GM12878 (cell line): ENCODE data around the gene ANP32E. TPM values are rescaled to one million over a fixed set of nuclear protein-coding genes. Genes with fewer than 3 reads are reported as not detected.

Source experiments
- ASH2L ChIP-seq: fragments of 300-600, 200-600 bp; sonication (generic); IDR thresholded peaks from 2 replicates; pipeline ENCODE4 v1.6.1; 2017; ENCODE audit warnings: low read depth, mild to moderate bottlenecking, borderline replicate concordance
- BRCA1 ChIP-seq: IDR thresholded peaks from 2 replicates; pipeline ENCODE4 v1.6.1; 2011; ENCODE audit warnings: low read depth, low read length, improper control_type of control experiment
- CREM ChIP-seq: IDR thresholded peaks from 2 replicates; pipeline ENCODE4 v1.6.1; 2014; ENCODE audit warnings: antibody characterized with exemption, low read depth
- EGR1 ChIP-seq, 2 experiments: IDR thresholded peaks; 1 replicate in 1 of 2; 2 replicates in 1 of 2; pipeline ENCODE4 v1.6.1; 2011 to 2012; ENCODE audit warnings: low read depth in 2 of 2, low read length in 2 of 2, borderline replicate concordance in 1 of 2, mild to moderate bottlenecking in 1 of 2, moderate library complexity in 1 of 2
- FOS ChIP-seq: IDR thresholded peaks from 3 replicates; pipeline ENCODE4 v1.6.1; 2011; ENCODE audit warnings: borderline replicate concordance; ENCODE audit not compliant: insufficient read length; ENCODE audit errors: extremely low read depth
- GABPA ChIP-seq: IDR thresholded peaks from 2 replicates; pipeline ENCODE4 v1.6.1; 2014; ENCODE audit warnings: antibody characterized with exemption, low read depth, mild to moderate bottlenecking, inconsistent platforms
- HCFC1 ChIP-seq: fragments of 150-350 bp; IDR thresholded peaks from 2 replicates; pipeline ENCODE4 v1.6.1; 2014; ENCODE audit warnings: low read length
- IKZF1 ChIP-seq: fragments of 450-650 bp; conservative IDR thresholded peaks from 2 replicates; pipeline ENCODE4 v1.6.1; 2017; ENCODE audit warnings: antibody characterized with exemption, mild to moderate bottlenecking
- IKZF2 ChIP-seq, 2 experiments: fragments of 450-650 bp; IDR thresholded peaks; 2 replicates each; pipeline ENCODE4 v1.6.1; 2017; ENCODE audit warnings: mild to moderate bottlenecking in 2 of 2, moderate library complexity in 2 of 2
- KLF5 ChIP-seq: fragments of 450-650 bp; IDR thresholded peaks from 2 replicates; pipeline ENCODE4 v1.6.1; 2014; ENCODE audit warnings: mild to moderate bottlenecking; ENCODE audit not compliant: partially characterized antibody
- PAX5 ChIP-seq: IDR thresholded peaks from 2 replicates; pipeline ENCODE4 v1.6.1; 2011; ENCODE audit warnings: low read depth, low read length, borderline replicate concordance
- PML ChIP-seq: IDR thresholded peaks from 2 replicates; pipeline ENCODE4 v1.6.1; 2012; ENCODE audit warnings: low read length, inconsistent platforms
- POLR2AphosphoS2 ChIP-seq: IDR thresholded peaks from 2 replicates; pipeline ENCODE4 v1.6.1; 2011; ENCODE audit warnings: low read depth, mild to moderate bottlenecking, low read length, improper control_type of control experiment, moderate library complexity
- RAD51 ChIP-seq: fragments of 450-650 bp; IDR thresholded peaks from 2 replicates; pipeline ENCODE4 v1.6.1; 2016; ENCODE audit warnings: moderate library complexity, mild to moderate bottlenecking, inconsistent platforms
- SMC3 ChIP-seq: IDR thresholded peaks from 2 replicates; pipeline ENCODE4 v1.6.1; 2011; ENCODE audit warnings: low read length, improper control_type of control experiment, borderline replicate concordance
- SPI1 ChIP-seq: IDR thresholded peaks from 2 replicates; pipeline ENCODE4 v1.6.1; 2011; ENCODE audit warnings: low read depth, mild to moderate bottlenecking, low read length, moderate library complexity, borderline replicate concordance; ENCODE audit not compliant: insufficient read depth
- SREBF1 ChIP-seq: IDR thresholded peaks from 2 replicates; pipeline ENCODE4 v1.6.1; 2012; ENCODE audit warnings: mild to moderate bottlenecking, low read length
- STAT1 ChIP-seq: fragments of 450-650 bp; conservative IDR thresholded peaks from 2 replicates; pipeline ENCODE4 v1.6.1; 2014; ENCODE audit warnings: antibody characterized with exemption, mild to moderate bottlenecking
- SUZ12 ChIP-seq: fragments of 200-600 bp; sonication (generic); IDR thresholded peaks from one replicate; pipeline ENCODE4 v1.6.1; 2018; ENCODE audit warnings: antibody characterized with exemption, mild to moderate bottlenecking; ENCODE audit not compliant: unreplicated experiment
- YY1 ChIP-seq: IDR thresholded peaks from 2 replicates; pipeline ENCODE4 v1.6.1; 2011; ENCODE audit warnings: low read depth, mild to moderate bottlenecking, low read length
- ZSCAN29 ChIP-seq: fragments of 450-650 bp; IDR thresholded peaks from 2 replicates; pipeline ENCODE4 v1.6.1; 2017; ENCODE audit warnings: mild to moderate bottlenecking, moderate library complexity
- ZZZ3 ChIP-seq: IDR thresholded peaks from 2 replicates; pipeline ENCODE4 v1.6.1; 2011; ENCODE audit warnings: low read depth; ENCODE audit not compliant: control insufficient read depth, insufficient read length
- polyA plus RNA-seq, 11 experiments: library from polyadenylated mRNA; depleted of rRNA in 4 of 11; unstranded in 6 of 11; stranded (reverse) in 5 of 11; fragments of >200 nt; fragmentation: Nextera tagmentation in 4 of 11; fragmentation: Illumina TruSeq in 1 of 11; extraction: Ambion mirVana in 4 of 11; extraction: Trizol in 1 of 11; gene quantifications; 1 replicate in 1 of 11; 2 replicates in 10 of 11; pipeline versions ENCODE4 v1.2.1 to v1.2.3, GENCODE V29; 2011 to 2016; ENCODE audit warnings: inconsistent platforms in 2 of 11, missing spikeins in 2 of 11, low read depth in 1 of 11
- total RNA-seq, 4 experiments: library from RNA; depleted of rRNA in 3 of 4; stranded (reverse); fragments of >200 nt in 3 of 4; fragmentation: Illumina TruSeq in 1 of 4; extraction: Trizol in 1 of 4; gene quantifications; 2 replicates each; pipeline versions ENCODE4 v1.2.1 to v1.2.3, GENCODE V29; 2013 to 2021
- TF ChIP-seq, protein P1 (sequence below): fragments of 450-650 bp; IDR thresholded peaks from 2 replicates; pipeline ENCODE4 v1.6.1; 2017; ENCODE audit warnings: mild to moderate bottlenecking
- TF ChIP-seq, protein P2 (sequence below): IDR thresholded peaks from 2 replicates; pipeline ENCODE4 v1.6.1; 2011; ENCODE audit warnings: low read depth, mild to moderate bottlenecking, low read length, moderate library complexity, borderline replicate concordance; ENCODE audit errors: extremely low read depth
- TF ChIP-seq, protein P3 (sequence below): fragments of 450-650 bp; IDR thresholded peaks from 2 replicates; pipeline ENCODE4 v1.6.1; 2017; ENCODE audit warnings: low read depth, mild to moderate bottlenecking, moderate library complexity
- TF ChIP-seq, protein P4 (sequence below): fragments of 450-650 bp; IDR thresholded peaks from 2 replicates; pipeline ENCODE4 v1.6.1; 2017; ENCODE audit warnings: borderline replicate concordance

ANP32E gene
- total and polyA plus RNA-seq, 10 of the 15 experiments (the other 5 are each of a cell fraction or from before 2014, with no cell fraction given): 59.2 to 250 (median 121) TPM

DNA sequence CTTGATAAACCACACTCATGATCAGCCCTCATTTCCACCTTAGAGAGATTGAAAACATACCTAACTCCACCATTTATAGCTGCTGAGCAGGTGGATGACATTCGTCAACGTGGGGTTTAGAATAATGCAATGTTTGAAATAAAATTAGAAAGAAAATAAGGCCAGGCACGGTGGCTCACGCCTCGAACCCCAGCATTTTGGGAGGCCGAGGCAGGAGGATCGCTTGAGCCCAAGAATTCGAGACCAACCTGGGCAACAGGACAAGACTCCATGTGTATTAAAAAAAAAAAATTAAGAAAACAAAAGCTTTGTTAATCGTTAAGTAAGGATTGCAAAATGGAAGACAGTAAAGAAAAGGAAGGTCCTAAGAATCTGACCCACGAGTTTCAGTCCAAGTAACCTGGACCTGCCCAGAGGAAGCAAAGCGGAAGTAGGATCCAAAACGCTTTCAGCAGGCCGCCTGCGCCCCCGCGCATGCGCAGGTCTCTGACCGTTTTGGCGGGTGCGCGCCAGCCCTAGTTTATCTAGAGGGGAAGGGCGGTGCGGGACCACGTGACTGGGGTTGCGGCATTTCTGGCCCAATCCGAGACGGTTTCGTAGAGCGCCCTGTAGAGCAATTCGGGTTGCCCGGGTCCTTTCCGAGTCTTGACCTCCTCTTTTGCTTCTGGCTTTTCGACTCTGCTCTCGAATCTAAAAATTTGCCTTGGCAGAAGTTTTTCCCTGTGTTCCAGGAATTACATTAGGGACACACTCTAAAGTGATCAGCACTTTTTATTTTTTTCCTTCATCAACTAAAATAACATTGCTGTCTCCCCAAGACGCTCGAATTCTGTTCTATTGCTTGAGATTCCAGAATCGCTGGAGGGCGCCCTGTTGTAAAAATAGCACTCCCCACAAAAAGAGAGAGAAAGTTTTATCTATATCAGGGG lies 22.5 kb downstream of the ANP32E start (continued):
- TF ChIP-seq POLR2AphosphoS2 (no peak), HCFC1 (no peak), SPI1 (peak; percentile 71; the same call in 1 of the 2 replicates), STAT1 (no peak), RAD51 (peak; percentile 98), ZSCAN29 (no peak), FOS (no peak), EGR1 (IDR thresholded peaks at IDR 0.05; ENCODE audit: borderline replicate concordance in 1 of 2, low read depth in 2 of 2, low read length in 2 of 2) (no peak), SMC3 (no peak), IKZF2 (IDR thresholded peaks at IDR 0.05) (no peak), YY1 (no peak), PML (peak; percentile 72), KLF5 (no peak), PAX5 (0 out of 2 replicates have a peak, but pooled peaks have one; percentile 5), IKZF1 (peak; percentile 66), SUZ12 (no peak), CREM (0 out of 2 replicates have a peak, but pooled peaks have one; percentile 48), ZZZ3 (no peak), BRCA1 (no peak), GABPA (no peak), ASH2L (no peak), SREBF1 (no peak)
- TF ChIP-seq, protein P1, sequence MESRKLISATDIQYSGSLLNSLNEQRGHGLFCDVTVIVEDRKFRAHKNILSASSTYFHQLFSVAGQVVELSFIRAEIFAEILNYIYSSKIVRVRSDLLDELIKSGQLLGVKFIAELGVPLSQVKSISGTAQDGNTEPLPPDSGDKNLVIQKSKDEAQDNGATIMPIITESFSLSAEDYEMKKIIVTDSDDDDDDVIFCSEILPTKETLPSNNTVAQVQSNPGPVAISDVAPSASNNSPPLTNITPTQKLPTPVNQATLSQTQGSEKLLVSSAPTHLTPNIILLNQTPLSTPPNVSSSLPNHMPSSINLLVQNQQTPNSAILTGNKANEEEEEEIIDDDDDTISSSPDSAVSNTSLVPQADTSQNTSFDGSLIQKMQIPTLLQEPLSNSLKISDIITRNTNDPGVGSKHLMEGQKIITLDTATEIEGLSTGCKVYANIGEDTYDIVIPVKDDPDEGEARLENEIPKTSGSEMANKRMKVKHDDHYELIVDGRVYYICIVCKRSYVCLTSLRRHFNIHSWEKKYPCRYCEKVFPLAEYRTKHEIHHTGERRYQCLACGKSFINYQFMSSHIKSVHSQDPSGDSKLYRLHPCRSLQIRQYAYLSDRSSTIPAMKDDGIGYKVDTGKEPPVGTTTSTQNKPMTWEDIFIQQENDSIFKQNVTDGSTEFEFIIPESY: no peak
- TF ChIP-seq, protein P2, sequence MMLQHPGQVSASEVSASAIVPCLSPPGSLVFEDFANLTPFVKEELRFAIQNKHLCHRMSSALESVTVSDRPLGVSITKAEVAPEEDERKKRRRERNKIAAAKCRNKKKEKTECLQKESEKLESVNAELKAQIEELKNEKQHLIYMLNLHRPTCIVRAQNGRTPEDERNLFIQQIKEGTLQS: peak; percentile 59; the same call in 1 of the 2 replicates
- TF ChIP-seq, protein P3, sequence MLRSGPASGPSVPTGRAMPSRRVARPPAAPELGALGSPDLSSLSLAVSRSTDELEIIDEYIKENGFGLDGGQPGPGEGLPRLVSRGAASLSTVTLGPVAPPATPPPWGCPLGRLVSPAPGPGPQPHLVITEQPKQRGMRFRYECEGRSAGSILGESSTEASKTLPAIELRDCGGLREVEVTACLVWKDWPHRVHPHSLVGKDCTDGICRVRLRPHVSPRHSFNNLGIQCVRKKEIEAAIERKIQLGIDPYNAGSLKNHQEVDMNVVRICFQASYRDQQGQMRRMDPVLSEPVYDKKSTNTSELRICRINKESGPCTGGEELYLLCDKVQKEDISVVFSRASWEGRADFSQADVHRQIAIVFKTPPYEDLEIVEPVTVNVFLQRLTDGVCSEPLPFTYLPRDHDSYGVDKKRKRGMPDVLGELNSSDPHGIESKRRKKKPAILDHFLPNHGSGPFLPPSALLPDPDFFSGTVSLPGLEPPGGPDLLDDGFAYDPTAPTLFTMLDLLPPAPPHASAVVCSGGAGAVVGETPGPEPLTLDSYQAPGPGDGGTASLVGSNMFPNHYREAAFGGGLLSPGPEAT: no peak; the same call in 1 of the 2 replicates
- TF ChIP-seq, protein P4, sequence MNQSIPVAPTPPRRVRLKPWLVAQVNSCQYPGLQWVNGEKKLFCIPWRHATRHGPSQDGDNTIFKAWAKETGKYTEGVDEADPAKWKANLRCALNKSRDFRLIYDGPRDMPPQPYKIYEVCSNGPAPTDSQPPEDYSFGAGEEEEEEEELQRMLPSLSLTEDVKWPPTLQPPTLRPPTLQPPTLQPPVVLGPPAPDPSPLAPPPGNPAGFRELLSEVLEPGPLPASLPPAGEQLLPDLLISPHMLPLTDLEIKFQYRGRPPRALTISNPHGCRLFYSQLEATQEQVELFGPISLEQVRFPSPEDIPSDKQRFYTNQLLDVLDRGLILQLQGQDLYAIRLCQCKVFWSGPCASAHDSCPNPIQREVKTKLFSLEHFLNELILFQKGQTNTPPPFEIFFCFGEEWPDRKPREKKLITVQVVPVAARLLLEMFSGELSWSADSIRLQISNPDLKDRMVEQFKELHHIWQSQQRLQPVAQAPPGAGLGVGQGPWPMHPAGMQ: no peak
